ENCODE measurements around the gene MYO3B.

Gene MYO3B

DNA sequence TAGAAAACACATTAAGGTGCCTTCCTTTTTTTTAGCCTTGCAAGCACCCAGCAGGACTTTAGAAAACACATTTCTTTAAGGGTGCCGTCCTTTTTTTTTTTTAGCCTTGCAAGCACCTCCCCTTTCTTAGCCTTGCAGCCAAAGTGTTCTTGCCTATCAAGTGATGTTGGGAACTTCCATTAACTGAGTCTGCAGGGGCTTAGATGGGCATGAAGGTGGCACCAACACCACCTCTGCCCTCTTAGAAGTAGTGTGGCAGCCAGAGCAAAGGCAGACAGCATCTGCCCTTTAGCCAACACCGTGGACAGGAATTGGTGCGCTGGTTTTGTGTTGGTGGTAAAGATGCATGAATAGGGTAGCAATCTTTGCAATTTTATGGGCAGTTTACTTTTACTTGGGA lies 325.6 kb downstream of the MYO3B start:
- TF ChIP-seq, protein P1, sequence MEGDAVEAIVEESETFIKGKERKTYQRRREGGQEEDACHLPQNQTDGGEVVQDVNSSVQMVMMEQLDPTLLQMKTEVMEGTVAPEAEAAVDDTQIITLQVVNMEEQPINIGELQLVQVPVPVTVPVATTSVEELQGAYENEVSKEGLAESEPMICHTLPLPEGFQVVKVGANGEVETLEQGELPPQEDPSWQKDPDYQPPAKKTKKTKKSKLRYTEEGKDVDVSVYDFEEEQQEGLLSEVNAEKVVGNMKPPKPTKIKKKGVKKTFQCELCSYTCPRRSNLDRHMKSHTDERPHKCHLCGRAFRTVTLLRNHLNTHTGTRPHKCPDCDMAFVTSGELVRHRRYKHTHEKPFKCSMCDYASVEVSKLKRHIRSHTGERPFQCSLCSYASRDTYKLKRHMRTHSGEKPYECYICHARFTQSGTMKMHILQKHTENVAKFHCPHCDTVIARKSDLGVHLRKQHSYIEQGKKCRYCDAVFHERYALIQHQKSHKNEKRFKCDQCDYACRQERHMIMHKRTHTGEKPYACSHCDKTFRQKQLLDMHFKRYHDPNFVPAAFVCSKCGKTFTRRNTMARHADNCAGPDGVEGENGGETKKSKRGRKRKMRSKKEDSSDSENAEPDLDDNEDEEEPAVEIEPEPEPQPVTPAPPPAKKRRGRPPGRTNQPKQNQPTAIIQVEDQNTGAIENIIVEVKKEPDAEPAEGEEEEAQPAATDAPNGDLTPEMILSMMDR (IDR thresholded peaks at IDR 0.05; ENCODE audit: borderline replicate concordance, control extremely low read depth, extremely low read depth, insufficient read depth, missing control alignments): no peak
- no peak for DNase-seq (ENCODE audit: low spot score)
- in situ Hi-C loops (cut with MboI; ENCODE audit: low sequenced_read_pairs, unreplicated experiment): no loop called here

DNA sequence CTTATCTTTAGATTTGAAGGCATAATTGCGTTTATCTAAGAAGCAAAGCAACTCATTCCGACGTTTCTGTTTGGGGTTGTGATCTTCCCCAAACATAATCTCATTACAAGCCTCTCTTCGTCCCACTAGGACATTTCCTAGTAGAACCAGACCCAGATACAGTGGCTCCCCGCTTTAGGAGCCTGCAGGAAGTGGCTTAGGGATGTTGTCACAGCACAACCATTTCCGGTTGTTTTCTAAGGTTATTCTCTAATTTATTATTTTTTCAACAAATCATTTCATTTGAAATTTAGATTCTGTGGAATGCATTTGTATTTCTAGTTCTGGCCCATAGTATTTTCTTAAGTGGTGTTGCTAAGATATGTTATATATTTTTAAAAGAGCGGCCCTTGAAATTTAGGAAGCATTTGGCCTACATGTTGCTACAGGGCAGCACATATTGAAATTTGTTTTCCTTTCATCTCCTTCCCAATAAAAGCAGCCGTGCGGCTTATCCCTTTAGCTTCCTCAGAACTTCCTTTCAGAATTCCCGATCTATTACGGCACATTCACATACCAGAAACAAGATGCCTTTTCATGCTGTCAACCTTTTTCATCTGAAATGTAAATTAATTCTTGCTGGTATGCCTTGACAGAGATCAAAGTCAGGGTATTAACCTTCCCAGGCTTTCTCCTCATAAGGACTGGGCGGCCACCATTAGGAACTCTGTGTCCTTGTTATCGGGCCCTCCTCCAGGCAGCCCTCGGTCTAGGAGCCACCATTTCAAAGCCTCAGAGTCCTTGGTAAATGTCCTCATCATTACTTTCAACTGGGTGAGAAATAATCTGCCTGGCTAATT lies 326.2 kb downstream of the MYO3B start:
- TF ChIP-seq, protein P1 (IDR thresholded peaks at IDR 0.05; ENCODE audit: borderline replicate concordance, control extremely low read depth, extremely low read depth, insufficient read depth, missing control alignments): no peak
- DNase-seq (ENCODE audit: low spot score): no peak
- in situ Hi-C loops (cut with MboI; ENCODE audit: low sequenced_read_pairs, unreplicated experiment): no loop called here

DNA sequence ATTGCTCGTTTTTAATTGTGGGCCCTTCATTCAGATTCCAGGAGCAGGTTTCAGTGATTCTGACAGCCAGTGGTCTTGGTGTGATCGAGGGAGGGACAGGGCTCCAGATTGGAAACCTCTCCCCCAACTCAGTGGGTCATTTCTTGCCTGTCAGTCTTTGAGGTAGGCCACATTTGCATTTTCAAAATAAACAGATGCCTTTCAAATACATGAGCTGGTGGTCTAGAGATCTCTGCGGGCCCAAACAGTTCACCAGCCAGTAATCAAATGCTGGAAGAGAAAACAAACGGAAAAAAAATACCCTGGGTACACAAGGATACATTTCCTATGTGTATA lies 326.8 kb downstream of the MYO3B start:
- in situ Hi-C loops (cut with MboI; ENCODE audit: low sequenced_read_pairs, unreplicated experiment): no loop called here
- TF ChIP-seq, protein P1 (IDR thresholded peaks at IDR 0.05; ENCODE audit: borderline replicate concordance, control extremely low read depth, extremely low read depth, insufficient read depth, missing control alignments): no peak
- no peak for DNase-seq (ENCODE audit: low spot score)

- no peak for DNase-seq (ENCODE audit: low spot score)
- in situ Hi-C loops (cut with MboI; ENCODE audit: low sequenced_read_pairs, unreplicated experiment): no loop called here
- TF ChIP-seq, protein P1 (IDR thresholded peaks at IDR 0.05; ENCODE audit: borderline replicate concordance, control extremely low read depth, extremely low read depth, insufficient read depth, missing control alignments): no peak
These were observed 327.8 kb downstream of the MYO3B start for GRCh38 chr2:170505631-170506275.

GRCh38 chr2:170509452-170510193 lies 331.7 kb downstream of the MYO3B start:
- in situ Hi-C loops (cut with MboI; ENCODE audit: low sequenced_read_pairs, unreplicated experiment): no loop called here
- TF ChIP-seq, protein P1 (IDR thresholded peaks at IDR 0.05; ENCODE audit: borderline replicate concordance, control extremely low read depth, extremely low read depth, insufficient read depth, missing control alignments): no peak
- DNase-seq (ENCODE audit: low spot score): no peak

GRCh38 chr2:170512266-170512665 lies 334.3 kb downstream of the MYO3B start:
- in situ Hi-C loops (cut with MboI; ENCODE audit: low sequenced_read_pairs, unreplicated experiment): no loop called here
- DNase-seq (ENCODE audit: low spot score): no peak
- TF ChIP-seq, protein P1 (IDR thresholded peaks at IDR 0.05; ENCODE audit: borderline replicate concordance, control extremely low read depth, extremely low read depth, insufficient read depth, missing control alignments): no peak
